ENCODE results near the gene JAZF1. TPM values are rescaled to one million over a fixed set of nuclear protein-coding genes. Genes with fewer than 3 reads are reported as not detected.

JAZF1 gene
- total and polyA plus RNA-seq, 10 of the 15 experiments (the other 5 are each of a cell fraction or from before 2014, with no cell fraction given) = 0.04 to 0.82 (median 0.15) TPM; not detected in 3

DNA sequence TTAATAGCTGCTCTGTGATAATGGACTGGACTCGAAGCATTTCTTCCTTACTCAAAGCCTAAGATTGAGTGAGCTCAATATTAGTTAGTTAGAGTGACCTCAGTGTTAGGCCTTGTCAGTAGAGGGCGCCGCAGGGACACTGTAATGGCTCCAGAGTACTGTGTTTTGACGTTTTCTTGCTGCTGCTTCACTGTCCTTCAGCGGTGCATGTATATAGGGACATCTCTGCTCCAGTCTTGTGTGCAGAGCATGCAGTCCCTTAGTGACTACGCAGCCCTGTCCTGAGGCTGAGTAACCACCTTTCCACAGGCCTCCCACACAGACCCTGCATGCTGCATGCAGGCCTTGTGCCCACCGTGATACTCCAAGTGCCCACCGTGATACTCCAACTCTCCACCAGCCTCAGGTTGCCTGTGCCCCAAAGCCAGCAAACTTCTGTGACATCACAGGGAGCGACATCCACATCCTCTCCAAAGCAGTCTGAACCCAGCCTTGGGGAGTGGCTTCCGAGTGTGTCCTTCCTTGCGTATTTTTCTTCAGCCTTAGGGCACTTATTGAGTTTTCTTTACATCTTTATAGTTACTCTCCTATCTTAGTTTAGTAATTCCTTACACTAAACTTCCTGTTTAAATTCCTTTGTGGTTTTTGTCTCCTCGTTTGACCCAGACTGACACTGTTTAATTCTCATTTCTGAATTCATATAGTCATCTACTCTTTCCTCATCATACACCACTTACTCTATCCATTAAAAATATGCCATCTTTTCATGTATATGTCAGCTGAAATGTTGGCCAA, 118.2 kb downstream of the JAZF1 start (continued):
- TF ChIP-seq, protein P1, sequence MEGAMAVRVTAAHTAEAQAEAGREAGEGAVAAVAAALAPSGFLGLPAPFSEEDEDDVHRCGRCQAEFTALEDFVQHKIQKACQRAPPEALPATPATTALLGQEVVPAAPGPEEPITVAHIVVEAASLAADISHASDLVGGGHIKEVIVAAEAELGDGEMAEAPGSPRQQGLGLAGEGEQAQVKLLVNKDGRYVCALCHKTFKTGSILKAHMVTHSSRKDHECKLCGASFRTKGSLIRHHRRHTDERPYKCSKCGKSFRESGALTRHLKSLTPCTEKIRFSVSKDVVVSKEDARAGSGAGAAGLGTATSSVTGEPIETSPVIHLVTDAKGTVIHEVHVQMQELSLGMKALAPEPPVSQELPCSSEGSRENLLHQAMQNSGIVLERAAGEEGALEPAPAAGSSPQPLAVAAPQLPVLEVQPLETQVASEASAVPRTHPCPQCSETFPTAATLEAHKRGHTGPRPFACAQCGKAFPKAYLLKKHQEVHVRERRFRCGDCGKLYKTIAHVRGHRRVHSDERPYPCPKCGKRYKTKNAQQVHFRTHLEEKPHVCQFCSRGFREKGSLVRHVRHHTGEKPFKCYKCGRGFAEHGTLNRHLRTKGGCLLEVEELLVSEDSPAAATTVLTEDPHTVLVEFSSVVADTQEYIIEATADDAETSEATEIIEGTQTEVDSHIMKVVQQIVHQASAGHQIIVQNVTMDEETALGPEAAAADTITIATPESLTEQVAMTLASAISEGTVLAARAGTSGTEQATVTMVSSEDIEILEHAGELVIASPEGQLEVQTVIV (IDR thresholded peaks at IDR 0.05; ENCODE audit: borderline replicate concordance, partially characterized antibody) = no peak
- no peak for TF ChIP-seq ESRRA (IDR thresholded peaks at IDR 0.05; ENCODE audit: low read length)
- no peak for TF ChIP-seq NFYA (IDR thresholded peaks at IDR 0.05; ENCODE audit: borderline replicate concordance, low read depth, low read length)

DNA sequence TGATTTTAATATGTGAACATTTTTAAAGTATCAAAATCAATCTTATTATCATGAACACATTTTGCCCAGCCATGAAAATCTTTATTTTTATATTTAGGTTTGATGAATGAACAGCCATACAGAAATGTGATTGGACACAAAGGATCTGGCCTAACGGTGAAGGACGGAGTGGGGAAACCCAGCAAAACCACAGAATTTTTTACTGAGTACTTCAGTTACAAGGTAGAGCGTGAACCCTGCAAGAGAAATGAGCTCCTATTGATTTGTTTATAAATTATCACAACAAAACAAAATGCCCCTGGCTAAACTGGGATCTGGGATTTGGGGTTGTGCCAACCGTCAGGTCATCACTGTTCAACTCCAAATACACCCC, 118.8 kb downstream of the JAZF1 start:
- POLR2A ChIA-PET = no interaction called here
- ATAC-seq = peak; percentile 42; the same call in 2 of the 3 replicates
- intact Hi-C loops (cut with micrococcal nuclease; ENCODE audit: unreplicated experiment) = loop anchor here (1.0 kb wide), 1 partner anchor 34 kb away; no protein-coding TSS in a partner anchor
- TF ChIP-seq NFXL1 (IDR thresholded peaks at IDR 0.05; ENCODE audit: borderline replicate concordance) = no peak
- no peak for TF ChIP-seq SIX5 (IDR thresholded peaks at IDR 0.05; ENCODE audit: low read depth, low read length, severe bottlenecking)
- TF ChIP-seq, protein P2, sequence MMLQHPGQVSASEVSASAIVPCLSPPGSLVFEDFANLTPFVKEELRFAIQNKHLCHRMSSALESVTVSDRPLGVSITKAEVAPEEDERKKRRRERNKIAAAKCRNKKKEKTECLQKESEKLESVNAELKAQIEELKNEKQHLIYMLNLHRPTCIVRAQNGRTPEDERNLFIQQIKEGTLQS (IDR thresholded peaks at IDR 0.05; ENCODE audit: borderline replicate concordance, extremely low read depth, low read depth, low read length) = no peak
- TF ChIP-seq RUNX3 (IDR thresholded peaks at IDR 0.05; ENCODE audit: low read length) = no peak
- TF ChIP-seq POLR2AphosphoS2 (IDR thresholded peaks at IDR 0.05; ENCODE audit: low read depth, low read length) = no peak
- no peak for TF ChIP-seq EGR1 (IDR thresholded peaks at IDR 0.05; ENCODE audit: borderline replicate concordance in 1 of 2, low read depth in 2 of 2, low read length in 2 of 2)
- TF ChIP-seq ESRRA (IDR thresholded peaks at IDR 0.05; ENCODE audit: low read length) = no peak
- TF ChIP-seq SMC3 (IDR thresholded peaks at IDR 0.05; ENCODE audit: borderline replicate concordance, low read length) = no peak
- TF ChIP-seq, protein P3, sequence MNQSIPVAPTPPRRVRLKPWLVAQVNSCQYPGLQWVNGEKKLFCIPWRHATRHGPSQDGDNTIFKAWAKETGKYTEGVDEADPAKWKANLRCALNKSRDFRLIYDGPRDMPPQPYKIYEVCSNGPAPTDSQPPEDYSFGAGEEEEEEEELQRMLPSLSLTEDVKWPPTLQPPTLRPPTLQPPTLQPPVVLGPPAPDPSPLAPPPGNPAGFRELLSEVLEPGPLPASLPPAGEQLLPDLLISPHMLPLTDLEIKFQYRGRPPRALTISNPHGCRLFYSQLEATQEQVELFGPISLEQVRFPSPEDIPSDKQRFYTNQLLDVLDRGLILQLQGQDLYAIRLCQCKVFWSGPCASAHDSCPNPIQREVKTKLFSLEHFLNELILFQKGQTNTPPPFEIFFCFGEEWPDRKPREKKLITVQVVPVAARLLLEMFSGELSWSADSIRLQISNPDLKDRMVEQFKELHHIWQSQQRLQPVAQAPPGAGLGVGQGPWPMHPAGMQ (IDR thresholded peaks at IDR 0.05; ENCODE audit: borderline replicate concordance) = no peak
- no peak for TF ChIP-seq LARP7 (IDR thresholded peaks at IDR 0.05)
- no peak for TF ChIP-seq ZNF384 (IDR thresholded peaks at IDR 0.05; ENCODE audit: borderline replicate concordance, low read depth, low read length)
- TF ChIP-seq RCOR1 (conservative IDR thresholded peaks at IDR 0.05; ENCODE audit: low read depth, low read length) = no peak
- no peak for TF ChIP-seq NR2C1 (IDR thresholded peaks at IDR 0.05)
- no peak for TF ChIP-seq MXI1 (IDR thresholded peaks at IDR 0.05; ENCODE audit: low read depth, low read length)
- TF ChIP-seq FOXK2 (IDR thresholded peaks at IDR 0.05) = no peak
- no peak for TF ChIP-seq HDAC6 (IDR thresholded peaks at IDR 0.05; ENCODE audit: unreplicated experiment)

More for the DNA sequence above, 118.8 kb downstream of the JAZF1 start:
- in situ Hi-C loops (cut with MboI) = no loop called here
- WGBS (ENCODE audit: insufficient coverage, insufficient replicate concordance, low lambda C conversion rate, missing lambda C conversion rate) = 13% methylated on average over 4 of the region's 4 CpGs
- SMC1A ChIA-PET (ENCODE audit: uncharacterized antibody, unreplicated experiment) = interaction anchor here (0.6 to 3.1 kb wide), 10 partner anchors 9 to 240 kb away, joined by 3 to 25 read pairs (median 4); no protein-coding TSS in a partner anchor
- Histone ChIP-seq H3K4me3 (no peak overlapping the region), H3K79me2 (ENCODE audit: control insufficient read depth, insufficient read depth, low read length) (no peaks in the 10 kb centered on the region), H4K20me1 (ENCODE audit: control insufficient read depth, insufficient read depth) (no peaks in the 10 kb centered on the region), H3K36me3 (ENCODE audit: control insufficient read depth in 2 of 2, insufficient read depth in 2 of 2, low read length in 1 of 2) (no peaks in the 10 kb centered on the region), H3K27ac (ENCODE audit: control insufficient read depth, insufficient read depth) (no peak overlapping the region), H3K27me3 (replicated peaks in 1 of 2; ENCODE audit: control insufficient read depth in 2 of 2, insufficient read depth in 2 of 2, low read length in 1 of 2) (peaks cover 0 to 4% of the 10 kb centered on the region in 2 experiments; a peak in 2 of 4 replicates), H3K4me1 (ENCODE audit: control insufficient read depth, insufficient read depth, low read length) (no peaks in the 10 kb centered on the region), H3K9ac (ENCODE audit: control insufficient read depth, insufficient read depth, low read length) (no peak overlapping the region), H3K4me2 (ENCODE audit: control insufficient read depth, insufficient read depth) (no peak overlapping the region), H3K9me3 (replicated peaks; ENCODE audit: control insufficient read depth, insufficient read depth, low read length) (no peaks in the 10 kb centered on the region), H2AFZ (ENCODE audit: control insufficient read depth, low read depth, low read length) (no peak overlapping the region)
- BruUV-seq (replicated peaks) = no TSS peak
- RAD21 ChIA-PET (ENCODE audit: unreplicated experiment) = interaction anchor here (0.6 to 2.0 kb wide), 12 partner anchors 8 to 866 kb away, joined by 3 to 17 read pairs (median 4); no protein-coding TSS in a partner anchor
- FAIRE-seq (peak; percentile 7), DNase-seq (ENCODE audit: low read depth, low spot score) (no peak)
- CTCF ChIA-PET = interaction anchor here (0.6 to 9.1 kb wide), 32 partner anchors 9 to 870 kb away, joined by 3 to 126 read pairs (median 4); no protein-coding TSS in a partner anchor
